Measurements from ENCODE around the gene OSBPL8. TPM values are rescaled to one million over a fixed set of nuclear protein-coding genes. Genes with fewer than 3 reads are reported as not detected.
A peak's percentile ranks its signal among the peaks of the same experiment; 100 is the strongest.
"Not testable (repeated sequence)": the region's sequence is repeated elsewhere in the genome, so short reads cannot be mapped to it uniquely, and the experiment has no call there.

The OSBPL8 gene
- total RNA-seq, 4 donors from 2014 or later, result 15.5 to 241 (median 29.4) TPM

DNA sequence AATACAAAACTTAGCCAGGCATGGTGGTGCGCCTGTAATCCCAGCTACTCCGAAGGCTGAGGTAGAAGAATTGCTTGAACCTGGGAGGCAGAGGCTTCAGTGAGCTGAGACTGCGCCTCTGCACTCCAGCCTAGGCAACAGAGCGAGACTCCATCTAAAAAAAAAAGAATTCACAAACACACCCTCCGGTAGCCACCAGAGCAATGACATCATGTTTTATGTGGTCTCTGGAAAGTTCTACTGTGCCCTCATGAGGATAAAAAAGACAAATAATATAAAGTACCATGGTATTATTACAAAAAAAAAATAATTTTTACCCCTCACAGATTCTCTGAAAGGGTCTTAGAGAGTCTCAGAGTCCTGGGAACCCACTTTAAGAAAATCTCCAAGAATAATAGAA is 81.5 kb downstream of the OSBPL8 start:
- Histone ChIP-seq H3K9me3 (no peaks in the 10 kb centered on the region), H3K4me3 (no peak overlapping the region), H3K27me3 (no peaks in the 10 kb centered on the region), H3K27ac (no peak overlapping the region), H3K36me3 (no peaks in the 10 kb centered on the region), H3K4me1 (no peaks in the 10 kb centered on the region)
- 99 to 100% methylated on average over 1 to 5 of the region's 5 CpGs for WGBS, 2 donors (ENCODE audit: low coverage in 1 of 2)
- DNase-seq, result no peak
- intact Hi-C loops (cut with DNase I; ENCODE audit: low total_unique reads), result no loop called here
- in situ Hi-C loops (cut with MboI; ENCODE audit: low pct_ligation_motif_present in 1 of 4, low pct_unique_long_range_greater_than_20kb in 1 of 4, low sequenced_read_pairs in 3 of 4), result no loop called here
- TF ChIP-seq EP300 (IDR thresholded peaks at IDR 0.05; ENCODE audit: low read depth), result no peak
- TF ChIP-seq, protein P1, sequence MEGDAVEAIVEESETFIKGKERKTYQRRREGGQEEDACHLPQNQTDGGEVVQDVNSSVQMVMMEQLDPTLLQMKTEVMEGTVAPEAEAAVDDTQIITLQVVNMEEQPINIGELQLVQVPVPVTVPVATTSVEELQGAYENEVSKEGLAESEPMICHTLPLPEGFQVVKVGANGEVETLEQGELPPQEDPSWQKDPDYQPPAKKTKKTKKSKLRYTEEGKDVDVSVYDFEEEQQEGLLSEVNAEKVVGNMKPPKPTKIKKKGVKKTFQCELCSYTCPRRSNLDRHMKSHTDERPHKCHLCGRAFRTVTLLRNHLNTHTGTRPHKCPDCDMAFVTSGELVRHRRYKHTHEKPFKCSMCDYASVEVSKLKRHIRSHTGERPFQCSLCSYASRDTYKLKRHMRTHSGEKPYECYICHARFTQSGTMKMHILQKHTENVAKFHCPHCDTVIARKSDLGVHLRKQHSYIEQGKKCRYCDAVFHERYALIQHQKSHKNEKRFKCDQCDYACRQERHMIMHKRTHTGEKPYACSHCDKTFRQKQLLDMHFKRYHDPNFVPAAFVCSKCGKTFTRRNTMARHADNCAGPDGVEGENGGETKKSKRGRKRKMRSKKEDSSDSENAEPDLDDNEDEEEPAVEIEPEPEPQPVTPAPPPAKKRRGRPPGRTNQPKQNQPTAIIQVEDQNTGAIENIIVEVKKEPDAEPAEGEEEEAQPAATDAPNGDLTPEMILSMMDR (IDR thresholded peaks at IDR 0.05), result no peak
- TF ChIP-seq POLR2A (IDR thresholded peaks at IDR 0.05), result no peak
- TF ChIP-seq POLR2AphosphoS5 (IDR thresholded peaks at IDR 0.05), result no peak

DNA sequence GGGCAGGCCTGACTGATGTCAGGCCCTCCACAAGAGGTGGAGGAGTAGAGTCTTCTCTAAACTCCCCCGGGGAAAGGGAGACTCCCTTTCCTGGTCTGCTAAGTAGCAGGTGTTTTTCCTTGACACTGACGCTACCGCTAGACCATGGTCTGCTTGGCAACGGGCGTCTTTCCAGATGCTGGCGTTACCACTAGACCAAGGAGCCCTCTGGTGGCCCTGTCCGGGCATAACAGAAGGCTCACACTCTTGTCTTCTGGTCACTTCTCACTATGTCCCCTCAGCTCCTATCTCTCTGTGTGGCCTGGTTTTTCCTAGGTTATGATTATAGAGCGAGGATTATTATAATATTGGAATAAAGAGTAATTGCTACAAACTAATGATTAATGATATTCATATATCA is 86.7 kb downstream of the OSBPL8 start:
- H3K4me1 ChIP-seq; H3K4me3 ChIP-seq; intact Hi-C loops (cut with DNase I; ENCODE audit: low total_unique reads); H3K36me3 ChIP-seq; H3K27ac ChIP-seq; H3K9me3 ChIP-seq; DNase-seq; H3K27me3 ChIP-seq: not testable (repeated sequence)
- in situ Hi-C loops (cut with MboI; ENCODE audit: low pct_ligation_motif_present in 1 of 4, low pct_unique_long_range_greater_than_20kb in 1 of 4, low sequenced_read_pairs in 3 of 4), result loop anchor here in 1 of 4 donors (25.0 kb wide), 1 partner anchor 89 kb away; the partner anchor contains the start of gene OSBPL8
- TF ChIP-seq, protein P1 (IDR thresholded peaks at IDR 0.05), result peak in 1 of 5 experiments; percentile 6
- 90 to 94% methylated on average over 1 to 8 of the region's 8 CpGs for WGBS, 2 donors (ENCODE audit: low coverage in 1 of 2)

DNA sequence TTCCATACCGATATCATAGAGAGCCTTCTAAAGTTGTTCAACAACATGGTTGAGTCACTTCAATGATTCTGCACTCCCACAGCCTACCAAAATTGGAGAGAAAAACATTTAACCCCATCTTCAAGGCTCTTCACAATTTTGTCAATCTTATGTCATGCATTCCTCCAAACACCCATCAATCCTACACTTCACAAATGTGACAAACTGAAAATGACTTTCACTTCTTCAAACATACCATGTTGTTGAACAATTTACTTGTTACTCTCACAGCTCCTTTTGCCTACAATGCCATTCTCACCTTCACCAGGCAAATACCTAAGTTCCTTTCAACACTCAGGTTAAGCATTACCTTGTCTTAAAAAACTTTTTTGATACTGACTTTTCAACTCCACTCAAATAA is 88.0 kb downstream of the OSBPL8 start:
- in situ Hi-C loops (cut with MboI; ENCODE audit: low pct_ligation_motif_present in 1 of 4, low pct_unique_long_range_greater_than_20kb in 1 of 4, low sequenced_read_pairs in 3 of 4), result loop anchor here in 1 of 4 donors (25.0 kb wide), 1 partner anchor 91 kb away; the partner anchor contains the start of gene OSBPL8
- no peaks in the 10 kb centered on the region for H3K27me3 ChIP-seq
- no peak for DNase-seq
- no peaks in the 10 kb centered on the region for H3K36me3 ChIP-seq
- H3K4me3 ChIP-seq, result no peak overlapping the region
- H3K9me3 ChIP-seq, result no peaks in the 10 kb centered on the region
- peaks cover 0 to 5% (median 2%) of the 10 kb centered on the region in 4 donors for H3K4me1 ChIP-seq
- intact Hi-C loops (cut with DNase I; ENCODE audit: low total_unique reads), result no loop called here
- no peak overlapping the region for H3K27ac ChIP-seq
- WGBS, 2 donors (ENCODE audit: low coverage in 1 of 2), result 83 to 89% methylated on average over 1 of the region's 1 CpG
- TF ChIP-seq POLR2AphosphoS5 (IDR thresholded peaks at IDR 0.05) (no peak), EP300 (IDR thresholded peaks at IDR 0.05; ENCODE audit: low read depth) (no peak), POLR2A (IDR thresholded peaks at IDR 0.05) (no peak)
- TF ChIP-seq, protein P1 (IDR thresholded peaks at IDR 0.05), result no peak

DNA sequence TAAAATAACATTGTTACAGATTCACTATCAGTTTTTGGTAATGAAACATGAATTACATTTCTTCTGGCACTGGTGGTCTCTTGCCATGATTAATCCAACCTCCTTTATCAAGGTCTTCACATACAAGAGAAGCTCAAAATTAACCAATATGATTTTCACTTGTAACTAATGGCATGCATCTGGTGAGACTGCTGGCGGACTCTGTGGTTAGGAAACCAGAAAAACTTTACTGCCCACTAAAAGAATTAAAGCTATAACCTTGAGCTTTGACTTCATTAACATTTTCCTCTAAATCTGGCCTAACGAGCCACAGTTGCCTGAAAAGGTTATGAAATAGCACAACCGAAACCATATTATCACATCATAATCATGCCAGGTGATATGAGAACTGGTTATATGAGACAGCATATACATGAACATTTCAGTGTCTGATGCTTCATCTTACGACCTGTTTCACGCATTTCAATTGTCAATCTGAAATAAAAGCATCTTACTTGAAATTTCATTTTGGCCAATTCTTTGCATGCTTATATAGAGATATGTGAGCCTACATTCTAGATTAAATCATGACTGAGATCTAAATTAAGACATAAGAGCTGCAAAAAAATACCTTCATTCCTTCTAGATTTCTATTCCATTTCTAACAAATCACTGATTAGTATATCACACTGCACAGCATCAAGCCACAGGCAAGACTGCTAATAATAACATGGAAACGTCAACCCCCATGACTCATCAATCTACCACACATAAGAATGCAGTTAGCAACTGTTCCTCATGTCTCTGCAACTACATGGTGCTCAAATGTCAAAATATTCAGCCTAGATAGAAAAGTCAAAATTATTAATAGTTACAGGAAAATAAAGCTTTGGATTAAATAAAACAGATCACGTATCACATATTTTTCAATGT is 89.3 kb downstream of the OSBPL8 start:
- WGBS, 2 donors (ENCODE audit: low coverage in 1 of 2), result 76 to 78% methylated on average over 4 to 7 of the region's 7 CpGs
- Histone ChIP-seq H3K9me3 (no peaks in the 10 kb centered on the region), H3K27me3 (no peaks in the 10 kb centered on the region), H3K27ac (no peak overlapping the region), H3K36me3 (no peaks in the 10 kb centered on the region), H3K4me1 (peaks cover 0 to 5% (median 2%) of the 10 kb centered on the region in 4 donors), H3K4me3 (no peak overlapping the region)
- in situ Hi-C loops (cut with MboI; ENCODE audit: low pct_ligation_motif_present in 1 of 4, low pct_unique_long_range_greater_than_20kb in 1 of 4, low sequenced_read_pairs in 3 of 4) (loop anchor here in 1 of 4 donors (25.0 kb wide), 1 partner anchor 92 kb away; the partner anchor contains the start of gene OSBPL8), intact Hi-C loops (cut with DNase I; ENCODE audit: low total_unique reads) (no loop called here)
- no peak for DNase-seq
- TF ChIP-seq EP300 (IDR thresholded peaks at IDR 0.05; ENCODE audit: low read depth) (no peak), POLR2A (IDR thresholded peaks at IDR 0.05) (no peak), POLR2AphosphoS5 (IDR thresholded peaks at IDR 0.05) (no peak)
- TF ChIP-seq, protein P1 (IDR thresholded peaks at IDR 0.05), result no peak

All from transverse colon (tissue), 4 donors.